Activated gamma-delta T cell treated with Interleukin-2 at 50 U/mL for 16 hours (primary cell): ENCODE results near the gene TLDC2.
"Not testable (repeated sequence)": the region's sequence is repeated elsewhere in the genome, so short reads cannot be mapped to it uniquely, and the experiment has no call there.

ENCODE experiments used
- DNase-seq: peaks from one replicate; pipeline ENCODE4 v3.0.0-alpha.2; 2020

The TLDC2 gene

GRCh38 chr20:36875702-36876472 lies at the start of gene TLDC2:
TSS of gene TLDC2 (plus strand) at chr20:36876138. CDS start at chr20:36876175, 37 bp downstream.
- DNase-seq, result no peak

- no peak for DNase-seq
Observed at GRCh38 chr20:36826554-36827244, 49.2 kb upstream of the TLDC2 start.

DNA sequence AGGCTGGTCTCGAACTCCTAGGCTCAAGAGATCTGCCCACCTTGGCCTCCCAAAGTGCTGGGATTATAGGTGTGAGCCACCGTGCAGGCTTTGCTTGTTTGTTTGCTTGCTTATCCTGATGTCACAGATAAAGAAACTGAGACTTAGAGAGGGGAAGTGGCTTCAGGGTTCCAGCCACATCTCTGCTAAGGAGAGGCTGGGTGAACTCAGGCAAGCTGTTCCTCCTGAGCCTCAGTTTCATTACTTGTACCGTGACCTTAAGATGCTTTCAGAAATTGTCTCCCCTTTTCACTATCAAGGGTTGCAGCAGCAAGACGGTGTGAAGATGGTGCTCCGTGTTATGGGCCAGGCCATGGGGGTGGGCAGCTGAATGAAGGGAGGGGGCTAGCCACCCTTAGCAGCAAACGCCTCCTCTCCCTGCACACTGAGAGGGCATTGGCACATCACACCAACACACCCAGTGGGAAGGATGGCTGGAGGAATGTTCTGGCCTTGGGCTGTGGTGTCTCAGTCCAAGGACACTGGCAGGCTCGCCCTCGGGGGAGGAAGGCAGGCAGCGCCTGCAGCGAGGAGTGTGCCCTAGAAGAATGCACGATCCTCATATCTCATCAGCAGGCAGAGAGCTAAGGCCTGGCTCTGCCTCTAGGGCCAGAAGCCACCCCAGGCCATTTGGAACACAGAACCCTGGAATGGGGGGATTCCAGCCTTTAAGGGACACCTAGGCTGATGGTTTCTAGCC lies 48.2 kb upstream of the TLDC2 start:
- DNase-seq, result no peak

DNA sequence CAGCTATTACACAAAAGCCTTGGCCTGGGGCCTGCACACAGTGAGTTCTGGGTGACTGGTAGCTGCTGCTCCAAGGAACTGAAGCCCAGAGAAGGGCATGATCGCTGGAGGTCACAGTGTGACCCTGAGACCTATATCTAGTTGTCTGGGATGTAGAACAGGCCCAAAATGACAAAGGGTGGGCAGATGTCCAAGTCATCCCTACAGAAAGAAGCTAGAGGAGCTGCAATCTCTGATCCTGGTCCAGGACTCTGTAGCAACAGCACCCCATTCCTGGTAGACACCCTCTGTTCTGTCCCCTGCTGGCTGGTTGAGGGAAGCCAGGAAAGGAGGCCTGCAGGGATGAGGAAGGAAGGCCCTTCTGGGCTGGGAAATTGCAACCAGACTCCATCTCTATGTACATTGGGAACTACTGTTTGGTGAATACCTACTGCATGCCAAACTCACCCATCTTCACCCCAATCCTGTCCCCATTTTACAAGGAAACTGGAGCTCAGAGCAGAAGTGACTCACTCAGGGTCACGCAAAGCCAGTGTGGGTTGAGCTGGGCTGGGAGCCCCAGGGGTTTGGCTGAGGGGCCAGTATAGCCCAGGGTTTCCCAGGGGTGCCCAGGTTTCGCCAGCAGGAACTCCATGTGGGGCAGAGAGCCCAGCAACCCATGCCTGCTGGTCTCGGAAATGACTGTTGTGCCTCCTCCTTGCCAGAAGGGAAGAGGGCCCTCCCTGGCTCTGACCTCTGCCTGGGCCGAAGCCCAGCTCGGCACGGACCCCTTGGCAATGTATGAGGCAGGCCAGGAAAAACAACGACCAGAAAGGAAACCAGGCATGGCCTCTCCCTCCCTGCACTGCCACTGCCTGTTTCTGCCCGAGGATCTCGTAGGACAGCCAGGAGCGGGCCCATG lies 44.9 kb upstream of the TLDC2 start:
- DNase-seq, result no peak

DNA sequence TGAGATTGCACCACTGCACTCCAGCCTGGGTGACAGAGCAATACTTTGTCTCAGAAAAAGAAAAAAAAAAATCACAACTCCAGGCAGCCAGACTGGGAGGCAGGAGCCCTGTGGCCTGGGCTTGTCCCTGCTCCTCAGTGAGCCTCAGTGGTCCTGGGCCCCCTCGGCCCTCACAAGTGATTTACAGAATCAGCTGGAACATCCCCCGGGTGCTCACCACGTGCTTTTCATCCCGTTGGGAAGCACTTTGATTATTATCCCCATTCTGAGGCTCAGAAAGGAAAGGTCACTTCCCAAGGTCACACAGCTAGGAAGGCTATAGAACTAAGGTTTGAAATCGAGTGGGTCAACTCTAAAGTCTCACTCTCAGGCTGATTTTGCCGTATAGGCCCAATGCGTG lies 43.1 kb upstream of the TLDC2 start:
- DNase-seq, result no peak

DNA sequence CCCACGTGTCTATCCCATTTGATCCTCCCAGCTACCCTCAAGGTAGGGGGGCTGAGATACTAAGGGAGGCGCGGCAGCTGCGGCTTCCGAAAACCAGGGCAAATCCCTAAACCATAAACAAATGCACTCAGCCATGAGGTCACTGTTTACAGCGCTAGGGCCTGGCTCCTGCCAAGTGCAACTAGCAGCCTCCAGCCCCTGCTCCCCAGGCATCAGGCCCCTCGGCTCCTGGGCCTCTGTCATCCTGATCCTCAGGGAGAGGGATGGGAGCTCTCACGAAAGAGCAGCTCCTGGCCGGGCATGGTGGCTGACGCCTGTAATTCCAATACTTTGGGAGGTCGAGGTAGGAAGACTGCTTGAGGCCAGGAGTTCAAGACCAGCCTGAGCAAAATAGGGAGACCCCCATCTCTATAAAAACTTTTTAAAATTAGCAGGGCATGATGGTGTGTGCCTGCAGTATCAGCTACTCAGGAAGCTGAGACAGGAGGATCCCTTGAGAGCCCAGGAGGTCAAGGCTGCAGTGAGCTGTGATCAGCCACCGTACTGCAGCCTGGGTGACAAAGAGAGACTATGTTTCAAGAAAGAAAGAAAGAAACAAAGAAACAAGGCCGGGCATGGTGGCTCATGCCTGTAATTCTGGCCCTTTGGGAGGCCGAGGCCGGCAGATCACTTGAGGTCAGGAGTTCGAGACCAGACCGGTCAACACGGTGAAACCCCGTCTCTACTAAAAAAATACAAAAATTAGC lies 42.5 kb upstream of the TLDC2 start:
- DNase-seq, result no peak

DNA sequence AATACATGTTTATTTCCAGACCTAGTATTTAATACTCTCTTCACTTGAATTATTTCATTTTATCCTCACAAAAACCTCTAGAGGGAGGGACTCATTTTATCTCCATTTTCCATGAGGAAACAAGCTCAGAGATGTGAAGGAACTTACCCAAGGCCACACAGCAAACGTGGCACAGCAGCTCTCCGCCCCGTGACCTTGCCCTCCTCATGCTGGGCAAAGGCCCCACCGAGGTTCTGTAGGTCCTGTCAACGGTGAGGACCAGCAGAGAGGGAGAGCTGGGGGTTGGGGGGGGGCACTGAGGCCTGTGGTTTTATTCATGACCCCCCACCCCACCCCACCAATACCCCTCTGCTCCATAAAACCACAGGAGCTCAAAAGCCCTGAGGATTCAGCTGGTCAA lies 40.9 kb upstream of the TLDC2 start:
- no peak for DNase-seq

- peak; percentile 73 for DNase-seq
Observed at GRCh38 chr20:36835453-36836198, 40.3 kb upstream of the TLDC2 start.

DNA sequence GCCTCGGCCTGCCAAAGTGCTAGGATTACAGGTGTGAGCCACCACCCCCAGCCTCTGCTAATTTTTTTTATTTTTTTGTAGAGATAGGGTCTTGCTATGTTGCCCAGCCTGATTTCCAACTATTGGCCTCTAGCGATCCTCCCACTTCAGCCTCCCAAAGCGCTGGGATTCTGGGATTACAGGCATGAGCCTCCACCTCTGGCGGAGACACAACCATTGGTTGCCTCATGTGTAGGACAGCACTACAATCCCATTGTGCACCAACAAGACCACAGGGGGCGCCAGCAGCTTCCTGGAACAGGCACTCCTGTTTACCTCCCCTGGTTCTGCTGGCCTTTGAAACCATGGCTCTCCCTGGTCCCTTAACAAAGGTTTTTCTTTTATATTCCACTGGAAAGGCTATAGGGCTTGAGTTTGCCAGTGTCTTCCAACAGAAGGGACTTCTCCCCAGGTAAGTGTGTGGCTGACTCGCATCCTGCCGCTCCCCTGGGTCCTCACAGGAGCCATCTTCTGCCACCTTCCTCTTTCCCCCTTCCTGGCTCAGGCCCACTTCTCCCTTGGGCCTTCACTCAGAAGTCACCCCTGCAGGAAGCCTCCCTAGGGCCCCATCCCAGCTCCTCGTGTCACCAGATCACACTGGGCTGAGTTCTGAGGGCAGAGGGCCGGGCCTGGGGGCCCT lies 39.2 kb upstream of the TLDC2 start:
- no peak for DNase-seq

- not testable (repeated sequence) for DNase-seq
Observed at GRCh38 chr20:36838376-36838775, 37.6 kb upstream of the TLDC2 start.

DNA sequence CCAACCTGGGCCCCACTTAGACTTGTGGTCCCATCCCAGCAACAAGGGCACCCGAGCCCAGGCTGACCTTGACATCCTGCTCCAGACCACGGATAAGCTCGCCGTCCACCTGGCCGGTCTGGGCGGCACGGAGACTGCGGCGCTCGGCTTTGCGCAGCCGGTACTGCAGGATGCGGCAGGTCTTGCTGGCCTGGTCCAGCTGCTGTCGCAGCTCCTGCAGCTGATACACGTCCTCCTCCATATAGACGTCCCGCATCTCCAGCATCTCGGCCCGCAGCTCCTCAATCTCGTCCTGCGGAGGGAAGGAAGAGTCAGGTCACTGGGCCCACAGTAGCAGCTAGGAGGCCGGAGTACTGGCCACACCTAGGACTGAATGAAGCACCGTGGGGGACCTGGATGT lies 36.8 kb upstream of the TLDC2 start:
- no peak for DNase-seq

DNA sequence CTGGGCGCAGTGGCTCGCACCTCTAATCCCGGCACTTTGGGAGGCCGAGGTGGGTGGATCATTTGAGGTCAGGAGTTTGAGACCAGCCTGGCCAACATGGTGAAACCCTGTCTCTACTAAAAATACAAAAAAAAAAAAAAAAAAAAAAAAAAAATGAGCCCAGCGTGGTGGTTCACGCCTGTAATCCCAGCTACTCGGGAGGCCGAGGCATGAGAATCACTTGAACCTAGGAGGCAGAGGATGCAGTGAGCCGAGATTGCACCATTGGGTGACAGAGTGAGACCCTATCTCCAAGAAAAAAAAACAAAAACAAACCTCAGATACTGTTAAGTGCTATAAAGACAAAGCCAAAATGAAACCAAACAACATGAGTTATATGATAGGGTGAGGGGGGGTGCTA lies 34.9 kb upstream of the TLDC2 start:
- not testable (repeated sequence) for DNase-seq

DNA sequence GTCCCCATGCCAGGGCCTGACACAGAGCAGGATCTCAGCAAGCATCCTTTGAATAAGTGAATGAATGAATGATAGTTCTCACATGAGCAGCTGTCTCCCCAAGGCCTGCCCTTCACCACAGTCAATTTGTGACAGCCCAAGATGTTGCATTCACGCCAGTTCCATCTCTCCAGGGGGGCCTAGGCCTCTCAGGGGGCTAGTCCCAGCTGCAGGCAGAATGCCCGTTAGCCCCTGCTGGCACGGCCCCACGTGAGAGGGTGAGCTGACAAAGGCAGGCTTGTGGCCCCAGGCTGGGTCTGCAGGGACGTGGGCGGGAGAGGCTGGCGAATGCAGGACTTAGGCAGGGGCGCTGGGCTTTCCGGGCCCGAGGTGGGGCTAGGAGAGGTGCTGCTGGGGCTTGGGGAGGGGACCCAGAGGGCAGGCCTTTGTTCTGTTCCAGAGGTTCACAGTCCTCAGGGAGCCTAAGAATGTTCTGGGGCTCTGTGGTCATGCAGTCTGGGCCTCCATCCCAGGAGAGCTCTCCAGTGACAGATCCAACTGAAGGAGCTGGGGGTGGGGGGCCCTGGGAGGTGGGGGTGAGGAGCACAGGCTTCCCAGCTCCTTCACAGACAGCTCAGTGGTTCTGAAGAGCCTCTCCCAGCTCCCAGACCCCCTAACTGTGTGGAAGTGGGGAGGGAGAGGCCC lies 30.5 kb upstream of the TLDC2 start:
- no peak for DNase-seq

GRCh38 chr20:36847009-36847709 lies 28.8 kb upstream of the TLDC2 start:
- no peak for DNase-seq

GRCh38 chr20:36847710-36848040 lies 28.3 kb upstream of the TLDC2 start:
- no peak for DNase-seq

GRCh38 chr20:36848078-36848660 lies 27.8 kb upstream of the TLDC2 start:
- DNase-seq, result no peak

GRCh38 chr20:36848677-36849076 lies 27.3 kb upstream of the TLDC2 start:
- DNase-seq, result no peak

DNA sequence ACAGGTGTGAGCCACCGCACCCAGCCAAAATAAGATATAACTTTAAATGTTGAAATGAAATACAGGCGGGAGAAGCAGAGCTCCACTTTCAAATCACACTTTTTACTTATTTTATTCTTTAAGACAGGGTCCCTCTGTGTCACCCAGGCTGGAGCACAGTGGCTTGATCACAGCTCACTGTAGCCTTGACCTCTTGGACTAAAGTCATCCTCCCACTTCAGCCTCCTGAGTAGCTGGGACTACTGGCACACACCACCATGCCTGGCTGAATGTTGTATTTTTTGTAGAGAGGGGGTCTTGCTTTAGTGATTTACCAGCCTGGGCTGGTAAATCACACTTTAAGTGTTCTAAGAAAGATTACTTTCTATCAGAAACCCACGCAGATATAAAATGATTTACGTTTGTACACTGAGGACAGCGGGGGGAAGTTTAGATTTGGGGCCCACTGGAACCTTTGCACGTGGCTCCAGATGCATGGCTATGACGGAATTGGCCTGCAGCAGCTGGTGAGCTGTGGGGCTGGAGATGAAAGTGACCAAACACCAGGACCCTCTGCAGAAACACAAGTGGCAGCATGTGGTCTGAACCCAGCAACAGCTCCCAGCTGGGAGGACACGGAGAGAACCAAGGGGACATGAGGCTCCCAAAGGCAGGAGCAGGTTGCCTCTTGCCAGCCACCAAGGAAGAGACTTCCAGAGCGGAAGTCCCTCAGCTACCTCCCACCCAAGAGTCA lies 26.4 kb upstream of the TLDC2 start:
- DNase-seq, result no peak
